SK-N-SH (cell line): ENCODE results near the gene VAMP3. TPM values are rescaled to one million over a fixed set of nuclear protein-coding genes. Genes with fewer than 3 reads are reported as not detected.

Experiments
- CTCF ChIA-PET: fragments of 300-600, 350-600 bp; formaldehyde crosslinking; extraction: SDS; loops from one replicate; lab custom pipeline; 2021; lab: Yijun Ruan, JAX
- POLR2A ChIA-PET: fragments of 350-600 bp; sonication (Branson Sonifier 250); formaldehyde crosslinking; extraction: SDS; loops from one replicate; lab custom pipeline; 2020; ENCODE audit warnings: antibody characterized with exemption, inconsistent platforms; lab: Yijun Ruan, JAX
- DNase-seq: peaks from one replicate; pipeline ENCODE4 v3.0.0; 2012
- H2AFZ ChIP-seq: fragments of 200-600 bp; sonication (generic); 2 replicates; pipeline ENCODE4 v1.8.1; 2016; ENCODE audit warnings: antibody characterized with exemption, mild to moderate bottlenecking, low read depth
- H3F3A ChIP-seq: fragments of 200-600 bp; sonication (generic); replicated peaks from 2 replicates; pipeline ENCODE3; 2016; ENCODE audit warnings: antibody characterized with exemption, mild to moderate bottlenecking; ENCODE audit not compliant: insufficient read depth
- H3K27ac ChIP-seq, 2 experiments: fragments of 200-500 bp in 1 of 2; fragments of 200-600 bp in 1 of 2; sonication (Bioruptor generic) in 1 of 2; sonication (generic), shearing (Covaris generic) in 1 of 2; 2 replicates each; pipeline versions ENCODE4 v1.5.1 to v1.6.1; 2014 to 2016; ENCODE audit warnings: low read depth in 2 of 2, inconsistent platforms in 1 of 2, low read length in 1 of 2, mild to moderate bottlenecking in 1 of 2, mixed read lengths in 1 of 2
- H3K27me3 ChIP-seq: fragments of 200-600 bp; sonication (generic), shearing (Covaris generic); 2 replicates; pipeline ENCODE4 v1.6.1; 2016; ENCODE audit warnings: mixed run types; ENCODE audit not compliant: insufficient read depth
- H3K36me3 ChIP-seq, 2 experiments: fragments of 200-500 bp in 1 of 2; fragments of 200-600 bp in 1 of 2; sonication (Bioruptor generic) in 1 of 2; sonication (generic) in 1 of 2; replicated peaks in 1 of 2; 2 replicates each; pipeline versions ENCODE3 to v1.5.1; 2014 to 2016; ENCODE audit warnings: low read length in 1 of 2, mild to moderate bottlenecking in 1 of 2; ENCODE audit not compliant: insufficient read depth in 2 of 2, control insufficient read depth in 1 of 2
- H3K4me1 ChIP-seq, 2 experiments: fragments of 200-500 bp in 1 of 2; fragments of 200-600 bp in 1 of 2; sonication (Bioruptor generic) in 1 of 2; sonication (generic), shearing (Covaris generic) in 1 of 2; 2 replicates each; pipeline versions ENCODE4 v1.5.1 to v1.6.1; 2014 to 2016; ENCODE audit warnings: low read depth in 1 of 2, low read length in 1 of 2, mixed run types in 1 of 2; ENCODE audit not compliant: insufficient read depth in 2 of 2, control insufficient read depth in 1 of 2
- H3K4me2 ChIP-seq: fragments of 200-600 bp; sonication (generic), shearing (Covaris generic); 2 replicates; pipeline ENCODE4 v1.6.1; 2017; ENCODE audit warnings: mixed run types
- H3K4me3 ChIP-seq, 2 experiments: fragments of 200-500 bp in 1 of 2; fragments of 200-600 bp in 1 of 2; sonication (Bioruptor generic) in 1 of 2; sonication (generic), shearing (Covaris generic) in 1 of 2; 2 replicates each; pipeline versions ENCODE4 v1.5.1 to v1.8.1; 2014 to 2016; ENCODE audit warnings: low read depth in 2 of 2, inconsistent platforms in 1 of 2, low read length in 1 of 2, mild to moderate bottlenecking in 1 of 2, mixed read lengths in 1 of 2, moderate library complexity in 1 of 2
- H3K79me2 ChIP-seq: fragments of 200-600 bp; sonication (generic); 2 replicates; pipeline ENCODE4 v1.8.1; 2017; ENCODE audit warnings: mild to moderate bottlenecking; ENCODE audit not compliant: insufficient read depth
- H3K9ac ChIP-seq: fragments of 200-600 bp; sonication (generic); 2 replicates; pipeline ENCODE4 v1.6.1; 2017; ENCODE audit warnings: mixed run types
- H3K9me2 ChIP-seq: fragments of 200-600 bp; sonication (generic); 2 replicates; pipeline ENCODE4 v1.6.1; 2017; ENCODE audit warnings: mixed run types
- H3K9me3 ChIP-seq: fragments of 200-600 bp; sonication (generic); 2 replicates; pipeline ENCODE4 v1.6.1; 2017; ENCODE audit warnings: mixed run types, mild to moderate bottlenecking, moderate library complexity
- H4K20me1 ChIP-seq: fragments of 200-600 bp; sonication (generic); 2 replicates; pipeline ENCODE4 v1.6.1; 2017; ENCODE audit warnings: mild to moderate bottlenecking, mixed run types; ENCODE audit not compliant: insufficient read depth
- CHD2 ChIP-seq: fragments of 150-350 bp; IDR thresholded peaks from 2 replicates; pipeline ENCODE4 v1.6.1; 2018; ENCODE audit warnings: low read length; ENCODE audit not compliant: partially characterized antibody
- EP300 ChIP-seq, 2 experiments: IDR thresholded peaks; 2 replicates each; pipeline versions ENCODE4 v1.4.0 to v1.6.1; 2012; ENCODE audit warnings: borderline replicate concordance in 1 of 2, low read depth in 1 of 2, low read length in 1 of 2
- MEF2A ChIP-seq: IDR thresholded peaks from 2 replicates; pipeline ENCODE4 v1.4.0; 2012; ENCODE audit warnings: low read depth, borderline replicate concordance
- NRF1 ChIP-seq: IDR thresholded peaks from 2 replicates; pipeline ENCODE4 v1.6.1; 2012; ENCODE audit warnings: low read depth, mild to moderate bottlenecking, low read length
- RCOR1 ChIP-seq: fragments of 150-350 bp; IDR thresholded peaks from 2 replicates; pipeline ENCODE4 v1.6.1; 2017; ENCODE audit warnings: antibody characterized with exemption, low read length
- RXRA ChIP-seq: IDR thresholded peaks from 2 replicates; pipeline ENCODE4 v1.4.0; 2012; ENCODE audit warnings: low read depth, mild to moderate bottlenecking, borderline replicate concordance
- SIN3A ChIP-seq: IDR thresholded peaks from 2 replicates; pipeline ENCODE4 v1.6.1; 2012; ENCODE audit warnings: low read depth, mild to moderate bottlenecking, low read length, moderate library complexity, borderline replicate concordance
- WGBS: methylation state at CpG from one replicate; pipeline ENCODE4 v1.1.6; 2017; ENCODE audit warnings: low lambda C conversion rate; 5-methylcytosine and 5-hydroxymethylcytosine counted together
- polyA plus RNA-seq, 3 experiments: library from polyadenylated mRNA; depleted of rRNA; stranded (reverse); fragments of >200 nt; gene quantifications; 2 replicates each; pipeline ENCODE4 v1.2.3, GENCODE V29; 2012
- TF ChIP-seq, protein P1 (sequence below): IDR thresholded peaks from 2 replicates; pipeline ENCODE4 v1.4.0; 2012; ENCODE audit warnings: low read depth, borderline replicate concordance
- TF ChIP-seq, protein P2 (sequence below): IDR thresholded peaks from 2 replicates; pipeline ENCODE4; 2012
- TF ChIP-seq, protein P3 (sequence below): IDR thresholded peaks from 2 replicates; pipeline ENCODE4 v1.4.0; 2012; ENCODE audit warnings: low read depth

Gene VAMP3
- polyA plus RNA-seq, 1 of the 3 experiments (the other 2 are of a cell fraction) = 96.4 TPM

DNA sequence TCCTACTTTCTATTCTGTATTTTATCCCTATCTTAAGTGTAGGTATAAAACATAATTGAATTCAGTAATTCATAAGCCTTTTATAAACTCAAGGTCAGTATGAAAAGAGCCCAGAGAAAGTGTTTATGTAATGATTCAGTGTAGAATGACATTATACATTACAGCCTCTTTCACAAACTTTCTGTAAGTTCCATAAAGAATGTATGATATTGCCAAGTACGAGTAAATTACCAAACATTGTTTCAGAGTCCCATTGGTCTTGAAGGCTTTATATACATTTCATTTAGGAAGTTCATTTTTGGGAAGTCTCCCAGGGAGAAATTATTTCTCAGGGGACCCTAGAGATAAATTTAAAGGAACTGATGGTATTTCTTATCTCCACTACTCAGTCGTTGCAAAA lies 37.8 kb upstream of the VAMP3 start (continued):
- TF ChIP-seq, protein P1, sequence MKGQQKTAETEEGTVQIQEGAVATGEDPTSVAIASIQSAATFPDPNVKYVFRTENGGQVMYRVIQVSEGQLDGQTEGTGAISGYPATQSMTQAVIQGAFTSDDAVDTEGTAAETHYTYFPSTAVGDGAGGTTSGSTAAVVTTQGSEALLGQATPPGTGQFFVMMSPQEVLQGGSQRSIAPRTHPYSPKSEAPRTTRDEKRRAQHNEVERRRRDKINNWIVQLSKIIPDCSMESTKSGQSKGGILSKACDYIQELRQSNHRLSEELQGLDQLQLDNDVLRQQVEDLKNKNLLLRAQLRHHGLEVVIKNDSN = no peak
- TF ChIP-seq SIN3A = no peak
- TF ChIP-seq, all 33 proteins: peak for 0

DNA sequence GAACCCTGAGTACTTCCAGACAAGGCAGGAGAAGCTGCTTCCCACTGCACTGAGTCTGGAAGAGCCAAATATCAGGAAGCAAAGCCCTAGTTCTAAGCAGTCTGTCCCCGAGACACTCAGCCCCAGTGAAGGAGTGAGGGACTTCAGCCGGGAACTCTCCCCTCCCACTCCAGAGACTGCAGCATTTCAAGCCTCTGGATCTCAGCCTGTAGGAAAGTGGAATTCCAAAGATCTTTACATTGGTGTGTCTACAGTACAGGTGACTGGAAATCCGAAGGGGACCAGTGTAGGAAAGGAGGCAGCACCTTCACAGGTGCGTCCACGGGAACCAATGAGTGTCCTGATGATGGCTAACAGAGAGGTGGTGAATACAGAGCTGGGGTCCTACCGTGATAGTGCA lies 33.1 kb upstream of the VAMP3 start:
- Histone ChIP-seq H3K9me2 (no peaks in the 10 kb centered on the region), H3K9me3 (no peaks in the 10 kb centered on the region), H3K4me1 (no peaks in the 10 kb centered on the region), H4K20me1 (no peaks in the 10 kb centered on the region), H3K27me3 (no peaks in the 10 kb centered on the region), H3K79me2 (no peaks in the 10 kb centered on the region), H3K27ac (no peak overlapping the region), H3K36me3 (no peaks in the 10 kb centered on the region), H3K4me2 (no peak overlapping the region), H3F3A (no peaks in the 10 kb centered on the region), H2AFZ (no peak overlapping the region), H3K9ac (no peak overlapping the region), H3K4me3 (no peak overlapping the region)
- no peak for TF ChIP-seq MEF2A
- no peak for TF ChIP-seq NRF1
- TF ChIP-seq RXRA = no peak
- 69% methylated on average over 6 of the region's 6 CpGs for WGBS
- POLR2A ChIA-PET = no interaction called here
- CTCF ChIA-PET = interaction anchor here (1.1 to 20.9 kb wide), 2 partner anchors 15 to 65 kb away, joined by 5 to 739 read pairs; no protein-coding TSS in a partner anchor
- DNase-seq = no peak

DNA sequence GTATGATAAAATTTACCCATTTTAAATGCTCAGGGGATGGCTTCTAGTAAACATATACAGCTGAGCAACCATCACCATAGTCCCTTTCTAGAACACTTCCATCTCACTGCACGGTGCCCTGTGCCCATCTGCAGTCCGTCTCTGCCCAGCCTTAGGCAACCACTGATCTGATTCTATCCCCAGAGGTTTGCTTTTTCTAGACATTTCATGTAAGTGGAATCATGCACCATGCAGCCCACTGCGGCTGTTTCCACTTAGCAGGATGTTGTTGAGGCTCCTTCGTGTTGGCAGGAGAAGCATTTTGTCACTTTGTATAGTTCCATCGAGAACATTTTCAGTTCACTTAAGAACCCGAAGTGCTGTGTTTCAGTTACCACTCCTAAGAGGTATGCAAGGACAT lies 27.8 kb upstream of the VAMP3 start:
- no peaks in the 10 kb centered on the region for H4K20me1 ChIP-seq
- DNase-seq = peak; percentile 58
- no peaks in the 10 kb centered on the region for H3K9me3 ChIP-seq
- H3K9ac ChIP-seq = no peak overlapping the region
- no peak overlapping the region for H2AFZ ChIP-seq
- no peaks in the 10 kb centered on the region for H3F3A ChIP-seq
- no peaks in the 10 kb centered on the region for H3K79me2 ChIP-seq
- TF ChIP-seq RCOR1 = 0 out of 2 replicates have a peak, but pooled peaks have one; percentile 50
- TF ChIP-seq CHD2 = no peak
- TF ChIP-seq, protein P2, sequence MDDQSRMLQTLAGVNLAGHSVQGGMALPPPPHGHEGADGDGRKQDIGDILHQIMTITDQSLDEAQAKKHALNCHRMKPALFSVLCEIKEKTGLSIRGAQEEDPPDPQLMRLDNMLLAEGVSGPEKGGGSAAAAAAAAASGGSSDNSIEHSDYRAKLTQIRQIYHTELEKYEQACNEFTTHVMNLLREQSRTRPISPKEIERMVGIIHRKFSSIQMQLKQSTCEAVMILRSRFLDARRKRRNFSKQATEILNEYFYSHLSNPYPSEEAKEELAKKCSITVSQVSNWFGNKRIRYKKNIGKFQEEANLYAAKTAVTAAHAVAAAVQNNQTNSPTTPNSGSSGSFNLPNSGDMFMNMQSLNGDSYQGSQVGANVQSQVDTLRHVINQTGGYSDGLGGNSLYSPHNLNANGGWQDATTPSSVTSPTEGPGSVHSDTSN = no peak
- TF ChIP-seq, protein P3, sequence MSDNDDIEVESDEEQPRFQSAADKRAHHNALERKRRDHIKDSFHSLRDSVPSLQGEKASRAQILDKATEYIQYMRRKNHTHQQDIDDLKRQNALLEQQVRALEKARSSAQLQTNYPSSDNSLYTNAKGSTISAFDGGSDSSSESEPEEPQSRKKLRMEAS = no peak
- peak in 1 of 2 experiments; percentile 19; a peak in 1 of 4 replicates for TF ChIP-seq EP300 (IDR thresholded peaks at IDR 0.05; ENCODE audit: borderline replicate concordance in 1 of 2, low read depth in 1 of 2, low read length in 1 of 2)
- TF ChIP-seq, all 33 proteins: peak for 2
- WGBS = 59% methylated on average over 6 of the region's 6 CpGs
- ChIA-PET POLR2A (interaction anchor here (1.2 to 1.7 kb wide), 2 partner anchors 17 to 74 kb away, joined by 3 to 5 read pairs; no protein-coding TSS in a partner anchor), CTCF (interaction anchor here (0.7 to 20.9 kb wide), 3 partner anchors 10 to 70 kb away, joined by 3 to 739 read pairs (median 43); no protein-coding TSS in a partner anchor)
- Histone ChIP-seq H3K4me1 (peaks cover 0 to 2% of the 10 kb centered on the region in 2 experiments; a peak in 1 of 4 replicates), H3K4me3 (no peak overlapping the region), H3K9me2 (no peaks in the 10 kb centered on the region), H3K27ac (peak overlapping the region in 1 of 2 experiments; percentile 47; a peak in 1 of 4 replicates), H3K4me2 (no peak overlapping the region), H3K36me3 (peaks cover 0 to 4% of the 10 kb centered on the region in 2 experiments), H3K27me3 (no peaks in the 10 kb centered on the region)
